VCaP (cell line): ENCODE measurements around the gene KMT2E.

Experiments used
- H3K27ac ChIP-seq: fragments of 450-650 bp; 2 replicates; pipeline ENCODE4 v1.5.1; 2017
- TF ChIP-seq, protein P1 (sequence below): fragments of 450-650 bp; conservative IDR thresholded peaks from 2 replicates; pipeline ENCODE4 v1.5.1; 2017; ENCODE audit warnings: mild to moderate bottlenecking, moderate library complexity

Gene KMT2E

GRCh38 chr7:105098863-105099515 is 85.0 kb downstream of the KMT2E start:
- H3K27ac ChIP-seq: no peak overlapping the region
- TF ChIP-seq, protein P1, sequence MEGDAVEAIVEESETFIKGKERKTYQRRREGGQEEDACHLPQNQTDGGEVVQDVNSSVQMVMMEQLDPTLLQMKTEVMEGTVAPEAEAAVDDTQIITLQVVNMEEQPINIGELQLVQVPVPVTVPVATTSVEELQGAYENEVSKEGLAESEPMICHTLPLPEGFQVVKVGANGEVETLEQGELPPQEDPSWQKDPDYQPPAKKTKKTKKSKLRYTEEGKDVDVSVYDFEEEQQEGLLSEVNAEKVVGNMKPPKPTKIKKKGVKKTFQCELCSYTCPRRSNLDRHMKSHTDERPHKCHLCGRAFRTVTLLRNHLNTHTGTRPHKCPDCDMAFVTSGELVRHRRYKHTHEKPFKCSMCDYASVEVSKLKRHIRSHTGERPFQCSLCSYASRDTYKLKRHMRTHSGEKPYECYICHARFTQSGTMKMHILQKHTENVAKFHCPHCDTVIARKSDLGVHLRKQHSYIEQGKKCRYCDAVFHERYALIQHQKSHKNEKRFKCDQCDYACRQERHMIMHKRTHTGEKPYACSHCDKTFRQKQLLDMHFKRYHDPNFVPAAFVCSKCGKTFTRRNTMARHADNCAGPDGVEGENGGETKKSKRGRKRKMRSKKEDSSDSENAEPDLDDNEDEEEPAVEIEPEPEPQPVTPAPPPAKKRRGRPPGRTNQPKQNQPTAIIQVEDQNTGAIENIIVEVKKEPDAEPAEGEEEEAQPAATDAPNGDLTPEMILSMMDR: no peak

- TF ChIP-seq, protein P1: no peak
- H3K27ac ChIP-seq: no peak overlapping the region
These were observed 87.9 kb downstream of the KMT2E start for GRCh38 chr7:105101864-105102263.

GRCh38 chr7:105102557-105103352 is 88.8 kb downstream of the KMT2E start:
- H3K27ac ChIP-seq: no peak overlapping the region
- TF ChIP-seq, protein P1: no peak

- no peak overlapping the region for H3K27ac ChIP-seq
- TF ChIP-seq, protein P1: no peak
These were observed 91.6 kb downstream of the KMT2E start for GRCh38 chr7:105105579-105105978.

DNA sequence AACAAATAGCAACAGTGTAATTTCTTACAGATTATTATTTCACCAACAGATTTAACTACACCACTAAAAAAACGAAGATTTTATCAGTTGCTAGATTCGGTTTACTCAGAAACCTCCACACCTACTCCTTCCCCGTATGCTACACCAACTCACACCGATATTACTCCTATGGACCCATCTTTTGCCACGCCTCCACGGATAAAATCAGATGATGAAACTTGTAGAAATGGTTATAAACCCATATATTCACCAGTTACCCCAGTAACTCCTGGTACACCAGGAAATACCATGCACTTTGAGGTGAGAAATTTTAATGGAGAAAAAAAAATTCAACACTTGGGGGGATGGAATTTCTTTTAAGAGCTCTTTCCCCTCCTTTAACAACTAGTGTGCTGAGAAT is 92.5 kb downstream of the KMT2E start:
- no peak overlapping the region for H3K27ac ChIP-seq
- TF ChIP-seq, protein P1: no peak

GRCh38 chr7:105107458-105107857 is 93.5 kb downstream of the KMT2E start:
- no peak overlapping the region for H3K27ac ChIP-seq
- TF ChIP-seq, protein P1: no peak

- peak overlapping the region; percentile 14; the same call in 1 of the 2 replicates for H3K27ac ChIP-seq
- TF ChIP-seq, protein P1: no peak
These were observed 98.7 kb downstream of the KMT2E start for GRCh38 chr7:105112440-105113418.
